Stimulated activated CD4-positive, alpha-beta T cell treated with anti-CD3 and anti-CD28 coated beads, Interleukin-2, amount 100 ng/mL, for 4 hours (primary cell): Measurements from ENCODE around the gene CXCL3.

Experiments
- DNase-seq: peaks from one replicate; pipeline ENCODE4 v3.0.0-alpha.2; 2020; ENCODE audit warnings: low read depth

Gene CXCL3

GRCh38 chr4:74055498-74055897, 17.0 kb upstream of the CXCL3 start:
- no peak for DNase-seq

- no peak for DNase-seq
Observed at GRCh38 chr4:74055096-74055495, 16.6 kb upstream of the CXCL3 start.

- no peak for DNase-seq
Observed at GRCh38 chr4:74054483-74055047, 16.1 kb upstream of the CXCL3 start.

GRCh38 chr4:74047152-74047551, 8.7 kb upstream of the CXCL3 start:
- DNase-seq = no peak

GRCh38 chr4:74045772-74046171, 7.3 kb upstream of the CXCL3 start:
- DNase-seq = no peak

DNA sequence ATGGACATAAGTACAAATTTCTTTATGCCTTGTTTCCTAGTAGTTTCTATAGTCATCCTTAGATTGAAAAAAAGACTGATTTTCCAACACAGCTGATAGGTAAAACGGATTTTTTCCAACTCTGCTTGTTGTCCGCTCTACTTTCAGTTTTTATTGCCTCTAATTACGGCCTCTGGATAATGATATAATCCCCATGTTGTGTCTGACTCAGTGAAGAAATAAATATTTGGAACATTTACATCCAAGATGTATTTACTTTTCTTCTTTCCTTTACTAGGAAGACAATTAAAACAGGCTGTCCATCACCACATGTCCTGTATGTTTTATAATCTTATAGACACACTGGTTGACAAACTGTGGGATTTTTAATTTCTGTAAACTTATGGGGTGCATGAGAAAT, 6.8 kb upstream of the CXCL3 start:
- DNase-seq = no peak

GRCh38 chr4:74044677-74045076, 6.2 kb upstream of the CXCL3 start:
- no peak for DNase-seq

GRCh38 chr4:74042681-74043080, 4.2 kb upstream of the CXCL3 start:
- DNase-seq = no peak

DNA sequence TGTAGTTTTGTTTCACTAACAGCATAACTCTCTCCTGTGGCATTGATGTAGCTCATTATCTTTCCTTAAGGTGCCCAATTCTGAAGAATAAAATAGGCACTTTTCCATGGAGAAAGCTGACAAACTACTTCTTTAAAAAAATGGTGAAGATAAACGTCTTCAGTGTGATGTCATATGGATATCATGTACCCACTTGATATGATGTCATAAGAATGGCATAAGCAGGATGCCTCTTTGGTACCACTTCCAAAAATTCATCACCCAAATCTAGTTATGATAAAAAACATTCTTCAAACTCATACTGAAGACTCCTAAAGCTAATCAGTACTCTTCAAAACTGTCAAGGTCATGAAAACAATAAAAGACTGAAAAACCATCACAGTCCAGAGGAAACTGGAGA, 2.9 kb upstream of the CXCL3 start:
- no peak for DNase-seq

- no peak for DNase-seq
Observed at GRCh38 chr4:74039315-74039763, 850 bp upstream of the CXCL3 start.

DNA sequence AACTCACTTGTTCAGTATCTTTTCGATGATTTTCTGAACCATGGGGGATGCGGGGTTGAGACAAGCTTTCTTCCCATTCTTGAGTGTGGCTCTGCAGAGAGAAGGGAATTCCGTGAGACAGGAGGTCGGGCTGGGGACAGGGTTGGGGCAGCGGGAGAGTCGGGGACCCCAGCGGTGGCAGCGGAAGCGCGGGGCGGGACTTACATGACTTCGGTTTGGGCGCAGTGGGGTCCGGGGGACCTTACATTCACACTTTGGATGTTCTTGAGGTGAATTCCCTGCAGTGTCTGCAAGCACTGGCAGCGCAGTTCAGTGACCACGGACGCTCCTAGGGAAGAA, 434 bp downstream of the CXCL3 start:
- no peak for DNase-seq

GRCh38 chr4:74037076-74037955, 1.2 kb downstream of the CXCL3 start:
- no peak for DNase-seq

DNA sequence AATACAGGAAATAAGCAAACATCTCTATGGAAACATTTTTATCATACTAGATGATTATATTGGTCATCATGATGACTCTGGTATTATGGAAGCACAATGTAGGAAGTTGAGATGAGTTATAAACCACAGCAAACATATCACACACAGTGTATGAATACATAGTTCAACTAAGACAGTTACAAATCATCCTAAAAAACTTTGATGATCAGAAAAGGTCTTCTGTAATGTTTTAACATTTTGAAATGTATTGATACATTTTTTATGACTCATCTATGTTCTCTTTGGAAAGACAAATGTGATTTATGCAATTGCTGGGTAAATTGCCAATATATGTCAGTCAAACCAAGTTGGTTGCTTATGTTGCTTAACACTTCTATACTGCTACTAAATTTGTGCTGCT, 4.8 kb downstream of the CXCL3 start:
- no peak for DNase-seq

GRCh38 chr4:74032064-74032463, 6.4 kb downstream of the CXCL3 start:
- no peak for DNase-seq

GRCh38 chr4:74031576-74031975, 6.9 kb downstream of the CXCL3 start:
- no peak for DNase-seq

GRCh38 chr4:74030285-74030684, 8.2 kb downstream of the CXCL3 start:
- no peak for DNase-seq

GRCh38 chr4:74028504-74028903, 10.0 kb downstream of the CXCL3 start:
- no peak for DNase-seq

DNA sequence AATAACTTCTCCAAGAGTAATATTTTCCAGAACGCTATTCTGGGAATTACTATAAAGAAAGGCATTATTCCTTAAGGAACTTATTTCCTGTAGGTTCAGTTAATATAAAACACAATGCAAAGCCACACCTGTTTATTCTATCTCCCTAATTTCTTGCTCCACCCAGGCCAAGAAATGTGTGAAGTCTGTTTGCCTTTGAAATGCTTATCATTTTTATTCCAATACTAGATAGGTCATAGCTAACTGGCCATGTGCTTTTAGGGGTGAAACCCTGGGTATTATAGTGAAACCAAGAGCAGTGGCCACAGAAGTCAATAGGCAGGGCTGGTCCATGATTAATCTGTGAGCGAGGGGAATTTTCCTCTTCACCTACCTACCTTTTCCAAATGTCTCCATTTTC, 14.8 kb downstream of the CXCL3 start:
- no peak for DNase-seq

- no peak for DNase-seq
Observed at GRCh38 chr4:74021601-74022000, 16.9 kb downstream of the CXCL3 start.

DNA sequence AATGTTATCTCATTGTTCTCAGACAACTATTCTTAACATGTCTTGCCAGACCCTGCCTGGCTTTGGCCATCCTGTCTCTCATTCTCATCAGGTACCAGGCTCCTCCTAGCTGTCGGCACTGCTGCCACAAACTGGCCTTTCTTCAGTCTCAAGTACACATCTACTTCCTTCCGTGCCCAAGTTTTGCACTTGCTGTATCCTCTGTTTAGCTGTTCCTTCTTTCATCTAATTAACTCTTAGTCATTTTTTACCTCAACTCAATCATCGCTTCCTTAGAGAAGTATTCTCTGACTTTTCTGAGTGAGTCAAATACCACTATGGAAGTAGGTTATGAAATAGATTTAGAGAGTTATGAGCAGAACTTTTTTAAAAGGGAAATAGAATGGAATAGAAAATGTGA, 19.7 kb downstream of the CXCL3 start:
- no peak for DNase-seq

GRCh38 chr4:74018116-74018515, 20.4 kb downstream of the CXCL3 start:
- no peak for DNase-seq

DNA sequence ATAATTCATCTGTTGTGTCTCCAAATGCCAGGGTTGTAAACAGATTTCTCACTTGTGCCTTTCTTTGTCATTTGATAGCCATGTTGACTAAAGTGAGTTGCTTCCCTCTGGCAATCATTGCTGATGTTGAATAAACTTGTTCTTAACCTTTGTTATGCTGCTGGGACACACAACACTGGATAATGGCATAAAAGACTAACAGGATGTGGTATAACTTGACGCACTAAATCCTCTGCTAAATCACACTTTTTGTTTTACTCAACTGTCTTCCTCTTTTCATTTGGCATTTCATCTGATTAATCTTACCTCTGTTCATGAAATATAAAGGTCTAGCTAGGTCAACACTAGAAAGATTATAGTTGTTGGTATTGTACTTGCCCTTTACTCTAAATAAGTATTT, 22.4 kb downstream of the CXCL3 start:
- no peak for DNase-seq

DNA sequence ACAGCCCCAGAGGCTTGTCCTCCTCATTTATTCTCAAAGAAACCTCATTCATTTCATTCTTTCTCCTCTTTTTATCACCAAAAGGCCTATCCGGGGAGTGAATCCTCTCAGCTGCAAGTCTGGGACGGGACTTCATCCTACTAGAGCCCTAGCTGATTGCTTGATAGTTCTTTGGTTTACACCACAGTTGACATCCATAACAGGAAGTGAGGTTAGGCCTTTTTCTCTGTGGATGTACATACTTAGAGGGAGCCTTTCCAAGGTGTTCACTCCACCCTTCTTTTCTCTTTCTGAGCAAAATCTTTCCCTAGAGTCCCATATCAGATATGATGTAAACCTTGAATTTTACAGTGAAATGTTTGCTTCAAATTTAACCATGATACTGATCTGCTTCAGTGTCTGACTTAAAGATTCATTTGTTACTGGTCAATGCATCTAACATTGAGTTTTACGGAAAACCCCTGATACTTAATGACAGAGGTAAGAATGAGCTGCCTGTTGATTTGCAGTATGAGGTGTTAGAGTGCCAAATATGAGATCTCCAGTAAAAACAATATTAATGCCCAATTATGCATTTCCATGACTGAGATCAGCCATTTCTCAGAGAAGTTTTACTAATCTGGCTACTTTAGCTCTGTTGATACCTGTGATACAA, 23.2 kb downstream of the CXCL3 start:
- no peak for DNase-seq
